Kidney glomerular epithelial cell (primary cell): ENCODE measurements around the gene TFG.
A peak's percentile ranks its signal among the peaks of the same experiment; 100 is the strongest.

ENCODE experiments used
- DNase-seq: peaks from one replicate; lab custom pipeline; 2025; lab: John Stamatoyannopoulos, UW

The TFG gene

GRCh38 chr3:100756441-100756840, 47.1 kb downstream of the TFG start:
- no peak for DNase-seq

- DNase-seq = no peak
Observed at GRCh38 chr3:100759159-100759558, 49.9 kb downstream of the TFG start.

- no peak for DNase-seq
Observed at GRCh38 chr3:100759950-100760349, 50.7 kb downstream of the TFG start.

- DNase-seq = no peak
Observed at GRCh38 chr3:100760377-100760776, 51.1 kb downstream of the TFG start.

GRCh38 chr3:100761211-100761942, 52.1 kb downstream of the TFG start:
- no peak for DNase-seq

GRCh38 chr3:100761951-100762350, 52.7 kb downstream of the TFG start:
- DNase-seq = no peak

- DNase-seq = no peak
Observed at GRCh38 chr3:100765437-100765975, 56.2 kb downstream of the TFG start.

GRCh38 chr3:100766069-100766468, 56.8 kb downstream of the TFG start:
- DNase-seq = no peak

GRCh38 chr3:100769693-100770092, 60.4 kb downstream of the TFG start:
- no peak for DNase-seq

- DNase-seq = no peak
Observed at GRCh38 chr3:100775226-100775625, 65.9 kb downstream of the TFG start.

- no peak for DNase-seq
Observed at GRCh38 chr3:100775669-100776068, 66.4 kb downstream of the TFG start.

GRCh38 chr3:100776097-100776729, 66.9 kb downstream of the TFG start:
- DNase-seq = no peak

GRCh38 chr3:100776746-100777145, 67.5 kb downstream of the TFG start:
- DNase-seq = no peak

- DNase-seq = peak; percentile 19
Observed at GRCh38 chr3:100777271-100777670, 68.0 kb downstream of the TFG start.

- no peak for DNase-seq
Observed at GRCh38 chr3:100779480-100779879, 70.2 kb downstream of the TFG start.

GRCh38 chr3:100780071-100780622, 70.9 kb downstream of the TFG start:
- DNase-seq = no peak

- peak; percentile 20 for DNase-seq
Observed at GRCh38 chr3:100781301-100781700, 72.0 kb downstream of the TFG start.

- no peak for DNase-seq
Observed at GRCh38 chr3:100782348-100782747, 73.1 kb downstream of the TFG start.

GRCh38 chr3:100782906-100783305, 73.6 kb downstream of the TFG start:
- no peak for DNase-seq

- DNase-seq = no peak
Observed at GRCh38 chr3:100783619-100784018, 74.3 kb downstream of the TFG start.

GRCh38 chr3:100789579-100789978, 80.3 kb downstream of the TFG start:
- no peak for DNase-seq

- DNase-seq = peak; percentile 18
Observed at GRCh38 chr3:100796556-100796955, 87.3 kb downstream of the TFG start.

- no peak for DNase-seq
Observed at GRCh38 chr3:100798012-100798411, 88.7 kb downstream of the TFG start.
